GM23338 (cell line): ENCODE measurements around the gene RPS3A.
"Not testable (repeated sequence)": the region's sequence is repeated elsewhere in the genome, so short reads cannot be mapped to it uniquely, and the experiment has no call there.

ENCODE experiments used
- CTCF ChIP-seq, 2 experiments: fragments of 200-600 bp in 1 of 2; sonication (generic) in 1 of 2; conservative IDR thresholded peaks; 2 replicates each; pipeline versions ENCODE4 v1.5.1 to v1.6.1; 2016 to 2017; ENCODE audit warnings: antibody characterized with exemption in 2 of 2, low read depth in 2 of 2, mild to moderate bottlenecking in 2 of 2, moderate library complexity in 1 of 2
- EZH2 ChIP-seq: fragments of 200-600 bp; sonication (generic); IDR thresholded peaks from one replicate; pipeline ENCODE4 v1.8.0; 2017; ENCODE audit warnings: antibody characterized with exemption, mild to moderate bottlenecking, low read depth; ENCODE audit not compliant: unreplicated experiment
- EZH2phosphoT487 ChIP-seq: fragments of 200-600 bp; sonication (generic); IDR thresholded peaks from one replicate; pipeline ENCODE4 v1.8.1; 2018; ENCODE audit warnings: antibody characterized with exemption; ENCODE audit not compliant: unreplicated experiment
- POLR2AphosphoS5 ChIP-seq: IDR thresholded peaks from 2 replicates; pipeline ENCODE4 v1.6.1; 2016; ENCODE audit warnings: antibody characterized with exemption, low read depth
- REST ChIP-seq: IDR thresholded peaks from one replicate; pipeline ENCODE4 v1.6.1; 2018; ENCODE audit warnings: antibody characterized with exemption; ENCODE audit not compliant: unreplicated experiment
- ZNF331 ChIP-seq: fragments of 250-450 bp; sonication (Bioruptor Pico); IDR thresholded peaks from 2 replicates; pipeline ENCODE4 v1.5.0; 2020; ENCODE audit warnings: low read depth, mild to moderate bottlenecking, moderate library complexity

GRCh38 chr4:151136048-151136447 lies 36.6 kb downstream of the RPS3A start:
- not testable (repeated sequence) for TF ChIP-seq CTCF (conservative IDR thresholded peaks at IDR 0.05; ENCODE audit: low read depth in 2 of 2); REST; EZH2; POLR2AphosphoS5; ZNF331 (CRISPR knock-in tag); EZH2phosphoT487
